Measurements from ENCODE around the gene SPINT1.

The SPINT1 gene

DNA sequence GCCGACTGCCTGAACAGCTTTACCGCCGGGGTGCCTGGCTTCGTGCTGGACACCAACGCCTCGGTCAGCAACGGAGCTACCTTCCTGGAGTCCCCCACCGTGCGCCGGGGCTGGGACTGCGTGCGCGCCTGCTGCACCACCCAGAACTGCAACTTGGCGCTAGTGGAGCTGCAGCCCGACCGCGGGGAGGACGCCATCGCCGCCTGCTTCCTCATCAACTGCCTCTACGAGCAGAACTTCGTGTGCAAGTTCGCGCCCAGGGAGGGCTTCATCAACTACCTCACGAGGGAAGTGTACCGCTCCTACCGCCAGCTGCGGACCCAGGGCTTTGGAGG lies 815 bp downstream of the SPINT1 start:
- no peak for DNase-seq (ENCODE audit: low spot score)
- peak overlapping the region; percentile 72 for H3K4me3 ChIP-seq
- TF ChIP-seq, protein P1, sequence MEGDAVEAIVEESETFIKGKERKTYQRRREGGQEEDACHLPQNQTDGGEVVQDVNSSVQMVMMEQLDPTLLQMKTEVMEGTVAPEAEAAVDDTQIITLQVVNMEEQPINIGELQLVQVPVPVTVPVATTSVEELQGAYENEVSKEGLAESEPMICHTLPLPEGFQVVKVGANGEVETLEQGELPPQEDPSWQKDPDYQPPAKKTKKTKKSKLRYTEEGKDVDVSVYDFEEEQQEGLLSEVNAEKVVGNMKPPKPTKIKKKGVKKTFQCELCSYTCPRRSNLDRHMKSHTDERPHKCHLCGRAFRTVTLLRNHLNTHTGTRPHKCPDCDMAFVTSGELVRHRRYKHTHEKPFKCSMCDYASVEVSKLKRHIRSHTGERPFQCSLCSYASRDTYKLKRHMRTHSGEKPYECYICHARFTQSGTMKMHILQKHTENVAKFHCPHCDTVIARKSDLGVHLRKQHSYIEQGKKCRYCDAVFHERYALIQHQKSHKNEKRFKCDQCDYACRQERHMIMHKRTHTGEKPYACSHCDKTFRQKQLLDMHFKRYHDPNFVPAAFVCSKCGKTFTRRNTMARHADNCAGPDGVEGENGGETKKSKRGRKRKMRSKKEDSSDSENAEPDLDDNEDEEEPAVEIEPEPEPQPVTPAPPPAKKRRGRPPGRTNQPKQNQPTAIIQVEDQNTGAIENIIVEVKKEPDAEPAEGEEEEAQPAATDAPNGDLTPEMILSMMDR (IDR thresholded peaks at IDR 0.05) = no peak
- no peak overlapping the region for H3K27ac ChIP-seq

DNA sequence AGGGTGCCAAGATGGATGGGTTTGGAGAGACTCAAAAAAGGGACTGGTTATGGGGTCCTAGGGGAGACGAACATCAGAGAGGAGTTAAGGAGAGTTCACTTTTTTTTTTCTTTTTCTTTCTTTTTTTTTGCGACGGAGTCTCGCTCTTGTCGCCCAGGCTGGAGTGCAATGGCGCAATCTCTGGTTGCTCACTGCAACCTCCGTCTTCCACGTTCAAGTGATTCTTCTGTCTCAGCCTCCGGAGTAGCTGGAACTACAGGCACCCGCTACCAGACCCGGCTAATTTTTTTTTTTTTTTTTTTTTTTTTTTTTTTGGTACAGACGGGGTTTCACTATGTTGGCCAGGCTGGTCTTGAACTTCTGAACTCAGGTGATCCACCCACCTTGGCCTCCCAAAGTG lies 1.2 kb downstream of the SPINT1 start:
- Histone ChIP-seq H3K27ac (no peak overlapping the region), H3K4me3 (peak overlapping the region; percentile 72)
- DNase-seq (ENCODE audit: low spot score) = no peak
- TF ChIP-seq, protein P1 (IDR thresholded peaks at IDR 0.05) = no peak

DNA sequence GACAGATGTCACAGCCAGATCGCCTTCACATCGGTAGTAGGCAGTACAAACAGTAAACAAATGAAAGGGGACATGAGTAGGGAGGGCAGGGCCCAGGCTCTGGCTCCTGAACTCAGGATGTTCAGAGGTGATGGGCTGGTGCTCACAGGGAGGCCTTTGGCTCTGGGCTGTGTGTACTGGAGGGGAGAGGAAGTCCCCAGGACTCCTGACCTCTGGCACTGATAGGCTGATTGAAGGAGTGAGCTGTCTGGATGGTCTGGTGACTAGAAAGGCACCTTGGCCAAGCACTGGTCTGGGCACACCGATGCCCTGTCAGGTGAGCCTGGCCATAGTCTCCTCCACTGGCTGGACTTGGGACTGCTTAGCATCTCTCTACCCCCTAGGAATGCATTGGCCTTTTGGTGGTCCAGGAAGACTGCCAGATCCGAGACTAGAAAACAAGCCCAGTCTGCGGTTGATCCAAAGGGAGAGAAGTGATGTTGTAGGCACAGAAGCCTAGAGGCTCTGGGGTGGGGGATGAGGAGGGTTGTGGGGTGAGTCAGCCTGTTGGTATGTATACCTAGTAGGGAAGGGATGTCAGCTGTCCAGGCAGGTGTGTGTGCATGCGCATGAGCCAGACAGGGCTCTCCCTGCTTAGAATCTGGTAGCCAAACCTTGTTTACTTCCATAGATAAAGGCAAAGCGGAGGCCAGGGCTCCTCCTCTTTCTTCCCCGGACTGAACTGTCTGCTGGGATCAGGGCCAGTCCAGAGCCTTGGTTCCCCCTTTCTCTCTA lies 1.9 kb downstream of the SPINT1 start:
- TF ChIP-seq, protein P1 (IDR thresholded peaks at IDR 0.05) = no peak
- no peak overlapping the region for H3K4me3 ChIP-seq
- H3K27ac ChIP-seq = no peak overlapping the region
- DNase-seq (ENCODE audit: low spot score) = no peak

DNA sequence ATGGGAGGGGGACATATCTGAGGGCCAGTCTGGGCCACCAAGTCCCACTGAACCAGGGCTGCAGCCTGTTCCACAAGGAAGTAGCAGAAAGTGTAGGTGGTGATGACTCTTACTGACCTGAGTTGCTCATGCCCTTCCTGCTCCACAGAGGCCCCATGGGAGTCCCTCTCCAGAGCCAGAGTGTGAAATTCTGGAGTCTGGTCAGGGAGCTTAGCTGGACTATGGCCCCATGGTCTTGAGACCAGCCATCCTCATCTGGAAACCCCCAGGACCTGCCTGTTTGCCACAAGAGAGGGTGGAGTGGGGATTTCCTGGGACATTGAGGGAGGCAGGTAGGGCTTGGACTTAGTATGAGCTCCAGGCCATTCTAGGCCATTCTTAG lies 3.0 kb downstream of the SPINT1 start:
- TF ChIP-seq, protein P1 (IDR thresholded peaks at IDR 0.05) = no peak
- DNase-seq (ENCODE audit: low spot score) = no peak
- Histone ChIP-seq H3K4me3 (no peak overlapping the region), H3K27ac (peak overlapping the region in 1 of 2 donors; percentile 60)

DNA sequence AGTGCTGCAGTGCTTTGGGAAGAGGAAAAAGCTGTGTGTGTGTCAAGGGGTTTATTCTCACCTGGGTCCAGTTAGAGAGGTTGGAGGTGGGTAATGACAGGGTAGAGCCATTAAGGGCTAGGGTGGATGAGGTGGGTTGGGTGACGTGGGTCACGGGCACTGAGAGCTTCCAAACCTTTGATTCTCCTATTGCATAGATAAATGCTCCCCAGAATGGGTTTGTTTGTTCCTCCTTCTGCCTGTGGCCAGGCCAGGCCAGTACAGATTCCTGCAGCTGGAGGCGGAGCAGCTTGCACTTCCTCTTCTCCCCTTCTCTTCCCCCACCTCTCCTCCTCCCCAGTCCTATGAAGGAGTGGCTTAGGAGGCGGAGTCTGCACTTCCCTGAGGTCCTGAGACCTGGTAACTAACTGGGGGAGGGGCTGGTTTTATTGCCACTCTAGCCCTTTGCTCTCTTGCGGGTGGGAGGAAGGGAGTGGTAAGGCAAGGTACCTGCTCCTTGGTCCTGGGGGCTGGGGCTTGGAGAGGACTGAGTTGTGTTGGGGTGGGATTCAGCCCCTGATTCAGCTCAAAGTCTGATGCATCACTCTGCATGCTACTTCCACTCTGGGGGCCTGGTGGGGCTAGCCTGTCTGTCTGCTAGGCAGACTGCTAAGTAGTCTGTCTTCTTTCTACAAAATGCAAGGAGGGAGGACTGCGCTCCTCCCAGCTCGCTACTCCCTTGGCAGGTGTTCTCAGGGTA lies 3.5 kb downstream of the SPINT1 start:
- H3K4me3 ChIP-seq = no peak overlapping the region
- DNase-seq (ENCODE audit: low spot score) = no peak

DNA sequence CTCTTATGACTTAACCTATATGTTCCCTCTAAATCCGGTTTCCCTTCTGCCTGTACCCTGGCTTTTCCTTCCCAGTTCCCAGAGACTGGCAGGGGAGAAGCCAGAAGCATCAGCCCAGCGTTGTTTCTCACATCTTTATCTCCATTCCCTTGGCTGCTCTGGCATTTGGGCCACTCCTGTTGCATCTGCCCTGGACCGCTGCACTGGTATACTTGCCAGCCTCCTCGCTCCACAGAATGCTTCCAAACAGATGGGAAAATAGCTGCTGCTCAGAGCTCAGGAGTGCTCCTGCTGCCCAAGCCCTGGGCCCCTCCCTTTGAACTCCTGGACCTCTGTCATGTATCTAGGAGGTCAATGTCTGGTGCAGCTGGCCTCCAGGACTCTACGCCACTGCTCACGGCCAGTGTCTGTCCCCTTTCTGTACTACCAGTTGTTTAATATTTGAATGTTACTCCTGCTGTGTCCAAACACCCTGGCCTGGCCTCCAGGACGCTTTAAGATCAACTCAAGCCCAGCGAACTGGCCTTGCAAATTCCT lies 6.8 kb downstream of the SPINT1 start:
- Histone ChIP-seq H3K27ac (no peak overlapping the region), H3K4me3 (no peak overlapping the region)
- DNase-seq (ENCODE audit: low spot score) = no peak
- TF ChIP-seq, protein P1 (IDR thresholded peaks at IDR 0.05) = no peak

More for the DNA sequence above, 3.5 kb downstream of the SPINT1 start:
- H3K27ac ChIP-seq = peak overlapping the region in 1 of 2 donors; percentile 60
- TF ChIP-seq, protein P1 (IDR thresholded peaks at IDR 0.05) = no peak

Measured in coronary artery (tissue), 2 donors.